Left lung (tissue), 10 donors: ENCODE results near the gene ZNF865. TPM values are rescaled to one million over a fixed set of nuclear protein-coding genes. Genes with fewer than 3 reads are reported as not detected.

Experiments used
- ATAC-seq: fragments of 200-7000 bp; cut with Tn5 transposase; one replicate; pipeline ENCODE4 v1.9.1; 2020; ENCODE audit warnings: moderate library complexity
- DNase-seq, 4 donors: peaks; one replicate each; pipeline ENCODE4 v3.0.0-alpha.2; 2013 to 2020
- H3K27ac ChIP-seq, 2 donors: fragments of 200-600 bp; sonication (generic) in 1 of 2; one replicate each; pipeline versions ENCODE4 v1.5.0 to v1.8.0; 2020 to 2021
- H3K27me3 ChIP-seq, 2 donors: fragments of 200-600 bp; sonication (generic) in 1 of 2; one replicate each; pipeline versions ENCODE4 v1.5.0 to v1.8.0; 2020 to 2021
- H3K36me3 ChIP-seq, 2 donors: fragments of 200-600 bp; sonication (generic) in 1 of 2; one replicate each; pipeline versions ENCODE4 v1.5.0 to v1.8.0; 2020 to 2021
- H3K4me1 ChIP-seq, 2 donors: fragments of 200-600 bp; one replicate each; pipeline ENCODE4 v1.8.0; 2021
- H3K4me3 ChIP-seq, 2 donors: fragments of 200-600 bp; sonication (generic) in 1 of 2; one replicate each; pipeline versions ENCODE4 v1.5.0 to v1.8.0; 2020 to 2021; ENCODE audit warnings: mild to moderate bottlenecking in 1 of 2
- H3K9me3 ChIP-seq, 2 donors: fragments of 200-600 bp; sonication (generic) in 1 of 2; one replicate each; pipeline versions ENCODE4 v1.5.0 to v1.8.0; 2020 to 2021
- intact Hi-C, 2 donors: fragments of 100-400 bp; cut with DNase I; formaldehyde crosslinking; loops; one replicate each; pipeline versions ENCODE4 v1.11.2 to v1.14.2; 2022
- polyA plus RNA-seq, 6 donors: library from polyadenylated mRNA; unstranded; fragments of 120-200 nt; gene quantifications; one replicate each; pipeline ENCODE4 v1.2.1, GENCODE V29; 2013; ENCODE audit not compliant: insufficient read length in 6 of 6
- total RNA-seq, 2 donors: library from RNA; stranded (reverse); fragmentation: NEBNext Ultra II Directional; extraction: Animal tissue kit (Norgen Biotek cat#: 25700); gene quantifications; one replicate each; pipeline ENCODE4 v1.2.1, GENCODE V29; 2021
- TF ChIP-seq, protein P1 (sequence below), 2 donors: fragments of 200-600 bp; sonication (generic) in 1 of 2; IDR thresholded peaks; one replicate each; pipeline versions ENCODE4 v1.5.0 to v1.8.0; 2021; ENCODE audit warnings: antibody characterized with exemption in 2 of 2
- donor health status: DM: no; HTN: yes; CAD: no.
- donor health status: DM: no; HTN: no; CAD: no.

The ZNF865 gene
- total and polyA plus RNA-seq, 8 donors = 5.9 to 16.1 (median 10.0) TPM

DNA sequence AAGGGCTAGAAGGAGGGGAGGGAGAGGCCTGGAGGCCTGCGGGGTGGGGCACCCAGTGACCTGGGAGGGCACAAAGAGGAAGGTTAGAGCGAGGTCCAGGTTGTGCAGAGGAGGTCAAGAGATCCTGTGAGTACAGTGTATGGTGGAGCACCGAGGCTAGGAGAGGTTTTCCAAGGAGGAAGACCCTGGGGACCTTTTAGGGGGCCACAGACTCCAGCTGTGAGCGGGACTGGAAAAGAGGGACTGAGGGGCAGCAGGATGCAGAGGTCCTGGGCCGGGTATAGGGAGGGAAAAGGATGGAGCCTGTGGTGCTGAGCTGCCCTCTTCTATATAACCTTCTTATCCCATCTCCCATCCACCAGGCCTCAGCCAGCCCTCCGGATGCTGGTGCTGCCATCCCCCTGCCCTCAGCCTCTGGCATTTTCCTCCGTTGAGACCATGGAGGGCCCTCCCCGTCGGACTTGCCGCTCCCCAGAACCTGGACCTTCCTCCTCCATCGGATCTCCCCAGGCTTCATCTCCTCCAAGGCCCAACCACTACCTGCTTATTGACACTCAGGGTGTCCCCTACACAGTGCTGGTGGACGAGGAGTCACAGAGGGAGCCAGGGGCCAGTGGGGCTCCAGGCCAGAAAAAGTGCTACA lies 38.9 kb downstream of the ZNF865 start:
- no peak for ATAC-seq
- Histone ChIP-seq H3K27ac (peak overlapping the region; percentile 85 to 92), H3K4me3 (peak overlapping the region; percentile 74 to 81), H3K4me1 (peaks cover 23 to 82% of the 10 kb centered on the region in 2 donors), H3K9me3 (no peaks in the 10 kb centered on the region), H3K36me3 (peaks cover 0 to 12% of the 10 kb centered on the region in 2 donors), H3K27me3 (peaks cover 0 to 13% of the 10 kb centered on the region in 2 donors)
- intact Hi-C loops = no loop called here
- peak in 1 of 4 donors; percentile 32 for DNase-seq
- TF ChIP-seq, protein P1, sequence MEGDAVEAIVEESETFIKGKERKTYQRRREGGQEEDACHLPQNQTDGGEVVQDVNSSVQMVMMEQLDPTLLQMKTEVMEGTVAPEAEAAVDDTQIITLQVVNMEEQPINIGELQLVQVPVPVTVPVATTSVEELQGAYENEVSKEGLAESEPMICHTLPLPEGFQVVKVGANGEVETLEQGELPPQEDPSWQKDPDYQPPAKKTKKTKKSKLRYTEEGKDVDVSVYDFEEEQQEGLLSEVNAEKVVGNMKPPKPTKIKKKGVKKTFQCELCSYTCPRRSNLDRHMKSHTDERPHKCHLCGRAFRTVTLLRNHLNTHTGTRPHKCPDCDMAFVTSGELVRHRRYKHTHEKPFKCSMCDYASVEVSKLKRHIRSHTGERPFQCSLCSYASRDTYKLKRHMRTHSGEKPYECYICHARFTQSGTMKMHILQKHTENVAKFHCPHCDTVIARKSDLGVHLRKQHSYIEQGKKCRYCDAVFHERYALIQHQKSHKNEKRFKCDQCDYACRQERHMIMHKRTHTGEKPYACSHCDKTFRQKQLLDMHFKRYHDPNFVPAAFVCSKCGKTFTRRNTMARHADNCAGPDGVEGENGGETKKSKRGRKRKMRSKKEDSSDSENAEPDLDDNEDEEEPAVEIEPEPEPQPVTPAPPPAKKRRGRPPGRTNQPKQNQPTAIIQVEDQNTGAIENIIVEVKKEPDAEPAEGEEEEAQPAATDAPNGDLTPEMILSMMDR (IDR thresholded peaks at IDR 0.05) = no peak

DNA sequence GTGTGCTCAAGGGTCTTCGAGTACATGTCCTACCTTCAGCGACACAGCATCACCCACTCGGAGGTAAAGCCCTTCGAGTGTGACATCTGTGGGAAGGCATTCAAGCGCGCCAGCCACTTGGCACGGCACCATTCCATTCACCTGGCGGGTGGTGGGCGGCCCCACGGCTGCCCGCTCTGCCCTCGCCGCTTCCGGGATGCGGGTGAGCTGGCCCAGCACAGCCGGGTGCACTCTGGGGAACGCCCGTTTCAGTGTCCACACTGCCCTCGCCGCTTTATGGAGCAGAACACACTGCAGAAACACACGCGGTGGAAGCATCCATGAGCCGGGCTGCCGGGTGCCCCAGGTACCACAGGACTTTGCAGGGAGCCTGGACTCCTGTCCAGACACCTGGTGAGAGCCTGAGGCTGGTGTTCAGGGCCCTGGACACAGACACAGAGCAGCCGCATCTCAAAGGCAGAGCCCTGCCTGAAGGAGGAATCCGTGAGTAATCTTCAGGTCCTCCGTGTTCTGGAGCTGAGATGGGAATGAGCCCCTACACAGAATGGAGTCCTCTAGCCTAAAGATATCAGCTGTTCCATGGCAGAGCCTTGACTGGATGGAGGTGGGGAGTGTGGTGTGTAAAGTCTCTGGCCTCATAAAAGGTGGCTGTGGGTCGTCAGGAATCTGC lies 39.5 kb downstream of the ZNF865 start:
- TF ChIP-seq, protein P1 (IDR thresholded peaks at IDR 0.05) = no peak
- intact Hi-C loops = no loop called here
- H3K36me3 ChIP-seq = peaks cover 0 to 12% of the 10 kb centered on the region in 2 donors
- H3K27me3 ChIP-seq = peaks cover 0 to 13% of the 10 kb centered on the region in 2 donors
- H3K27ac ChIP-seq = no peak overlapping the region
- DNase-seq (peak in 1 of 4 donors; percentile 68), ATAC-seq (no peak)
- H3K4me1 ChIP-seq = peaks cover 21 to 81% of the 10 kb centered on the region in 2 donors
- no peaks in the 10 kb centered on the region for H3K9me3 ChIP-seq
- peak overlapping the region in 1 of 2 donors; percentile 74 for H3K4me3 ChIP-seq

DNA sequence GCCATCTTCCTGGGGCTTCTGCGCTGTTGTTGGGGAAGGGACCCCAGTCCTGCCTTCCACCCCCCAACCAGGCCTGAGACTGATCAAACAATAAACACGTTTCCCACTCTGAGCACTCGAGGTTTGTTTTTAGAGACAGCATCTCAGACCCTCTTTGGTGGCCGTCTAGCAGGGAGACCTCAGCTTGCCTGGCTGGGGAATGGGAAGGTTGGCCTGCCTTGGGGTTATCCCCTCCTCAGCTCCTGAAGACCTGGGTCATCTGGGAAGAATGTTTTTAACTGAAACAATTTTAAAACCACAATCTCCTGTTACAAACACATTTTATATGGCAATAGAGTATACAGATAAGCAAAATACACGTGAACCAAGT lies 40.0 kb downstream of the ZNF865 start:
- ATAC-seq (no peak), DNase-seq (no peak)
- Histone ChIP-seq H3K27me3 (peaks cover 0 to 13% of the 10 kb centered on the region in 2 donors), H3K4me1 (peaks cover 15 to 76% of the 10 kb centered on the region in 2 donors), H3K27ac (no peak overlapping the region), H3K36me3 (peaks cover 0 to 12% of the 10 kb centered on the region in 2 donors), H3K9me3 (no peaks in the 10 kb centered on the region), H3K4me3 (no peak overlapping the region)
- intact Hi-C loops = no loop called here
- TF ChIP-seq, protein P1 (IDR thresholded peaks at IDR 0.05) = no peak

DNA sequence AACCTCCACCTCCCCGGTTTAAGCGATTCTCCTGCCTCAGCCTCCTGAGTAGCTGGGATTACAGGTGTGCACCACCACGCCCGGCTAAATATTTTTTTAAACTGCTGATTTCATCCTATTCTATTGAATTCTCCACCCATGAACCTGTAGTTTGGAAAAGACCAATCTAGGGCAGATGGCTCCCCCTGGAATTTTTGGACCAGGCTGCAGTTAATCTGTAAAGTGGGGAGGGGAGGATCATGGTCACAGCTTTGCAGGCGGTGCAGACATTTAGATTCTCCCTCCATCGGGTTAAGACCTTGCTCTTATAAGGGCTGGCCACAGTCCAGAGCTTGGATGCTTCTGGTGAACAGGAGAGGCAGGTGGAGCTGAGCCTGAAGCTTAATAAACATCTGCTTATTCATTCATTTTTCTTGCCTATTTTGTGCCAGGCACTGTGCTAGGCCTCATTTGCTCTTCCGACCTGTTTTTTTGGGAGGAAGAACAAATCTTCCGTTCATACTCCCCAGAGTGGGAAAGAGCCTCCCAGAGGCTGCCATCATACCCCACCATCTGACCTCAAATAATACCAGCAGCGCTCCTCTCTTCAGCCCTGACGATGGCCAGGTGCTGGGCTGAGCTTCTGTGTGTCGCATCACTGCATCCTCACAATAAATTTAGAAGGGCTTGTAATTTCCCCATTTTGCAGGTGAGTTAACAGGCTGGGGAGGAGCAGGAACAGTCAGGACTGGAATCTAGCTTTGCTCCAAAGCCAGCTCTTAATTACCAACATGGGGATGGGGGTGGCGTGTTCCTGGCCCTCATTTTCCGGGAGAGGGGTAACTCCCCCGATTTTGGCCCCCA lies 41.7 kb downstream of the ZNF865 start:
- H3K4me1 ChIP-seq = peaks cover 14 to 63% of the 10 kb centered on the region in 2 donors
- intact Hi-C loops = no loop called here
- H3K36me3 ChIP-seq = peaks cover 0 to 16% of the 10 kb centered on the region in 2 donors
- H3K9me3 ChIP-seq = no peaks in the 10 kb centered on the region
- H3K27ac ChIP-seq = peak overlapping the region; percentile 65 to 70
- DNase-seq (peak in 1 of 4 donors; percentile 29), ATAC-seq (no peak)
- peak overlapping the region; percentile 67 to 79 for H3K4me3 ChIP-seq
- H3K27me3 ChIP-seq = peaks cover 0 to 9% of the 10 kb centered on the region in 2 donors
- TF ChIP-seq, protein P1 (IDR thresholded peaks at IDR 0.05) = no peak
